HUES64 (cell line): ENCODE measurements around the gene NSUN3.

Source experiments
- H3K27ac ChIP-seq: 2 replicates; pipeline ENCODE4 v1.7.0; 2013; ENCODE audit warnings: low read depth, low read length, inconsistent platforms
- H3K27me3 ChIP-seq: 2 replicates; pipeline ENCODE4 v1.6.1; 2013; ENCODE audit warnings: mild to moderate bottlenecking, low read length; ENCODE audit not compliant: insufficient read depth
- H3K36me3 ChIP-seq: 2 replicates; pipeline ENCODE4 v1.6.1; 2013; ENCODE audit warnings: mild to moderate bottlenecking, low read length; ENCODE audit not compliant: insufficient read depth
- H3K4me1 ChIP-seq: 2 replicates; pipeline ENCODE4 v1.6.1; 2013; ENCODE audit warnings: mild to moderate bottlenecking, low read length, moderate library complexity; ENCODE audit not compliant: insufficient read depth
- H3K4me3 ChIP-seq: 2 replicates; pipeline ENCODE4 v1.5.1; 2013; ENCODE audit warnings: mild to moderate bottlenecking, low read length, moderate library complexity
- H3K9ac ChIP-seq: 2 replicates; pipeline ENCODE4 v1.6.1; 2013; ENCODE audit warnings: mild to moderate bottlenecking, low read depth, low read length
- H3K9me3 ChIP-seq: 2 replicates; pipeline ENCODE4 v1.6.1; 2013; ENCODE audit warnings: low read depth, low read length; ENCODE audit not compliant: insufficient read depth
- WGBS: fragments of 150-250, 120-280 bp; methylation state at CpG from one replicate; pipeline ENCODE4 v1.1.7; 2013; ENCODE audit warnings: missing lambda C conversion rate; 5-methylcytosine and 5-hydroxymethylcytosine counted together

NSUN3 gene

DNA sequence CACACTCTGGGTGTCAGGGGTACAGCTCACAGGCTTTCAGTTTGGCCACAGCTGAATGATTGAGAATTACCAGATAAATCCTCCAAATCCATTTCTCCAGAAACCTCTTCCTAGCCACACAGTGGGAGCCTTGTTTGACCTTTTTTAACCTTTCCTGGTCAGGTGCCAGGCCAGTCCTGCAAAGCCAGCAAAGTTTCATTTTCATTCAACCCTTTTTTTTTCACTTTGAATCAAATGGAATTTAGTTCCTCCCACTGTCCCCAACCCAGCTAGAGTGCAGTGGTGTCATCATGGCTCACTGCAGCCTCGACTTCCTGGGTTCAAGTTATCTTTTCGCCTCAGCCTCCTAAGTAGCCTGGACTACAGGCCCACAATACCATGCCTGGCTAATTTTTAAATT, 67.8 kb downstream of the NSUN3 start:
- Histone ChIP-seq H3K27me3 (no peaks in the 10 kb centered on the region), H3K4me3 (no peak overlapping the region), H3K9me3 (no peaks in the 10 kb centered on the region), H3K27ac (no peak overlapping the region), H3K9ac (no peak overlapping the region), H3K36me3 (peaks cover 16% of the 10 kb centered on the region; the same call in 1 of the 2 replicates), H3K4me1 (peaks cover 7% of the 10 kb centered on the region; the same call in 1 of the 2 replicates)
- 93% methylated on average over 2 of the region's 2 CpGs for WGBS

DNA sequence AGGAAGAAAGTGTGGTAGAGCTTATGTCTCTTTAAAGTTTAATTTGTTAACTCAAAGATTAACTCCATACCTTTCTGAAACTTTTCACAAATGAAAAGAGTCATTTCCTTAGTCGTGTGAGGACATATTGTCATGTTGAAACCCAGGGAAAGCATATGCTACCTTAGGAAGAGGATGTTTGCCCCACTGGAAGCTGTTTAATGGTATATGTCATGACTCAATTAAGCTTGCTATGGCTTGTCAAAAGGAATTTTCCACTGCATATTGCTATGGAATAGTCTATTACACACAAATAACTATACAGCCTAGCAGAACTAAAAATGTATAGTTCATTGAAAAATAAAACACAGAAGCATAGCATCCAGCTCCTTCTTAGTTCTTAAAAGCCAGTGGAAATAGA, 69.9 kb downstream of the NSUN3 start:
- H3K9me3 ChIP-seq: no peaks in the 10 kb centered on the region
- H3K4me1 ChIP-seq: peaks cover 7% of the 10 kb centered on the region; the same call in 1 of the 2 replicates
- H3K36me3 ChIP-seq: 0 out of 2 replicates have a peak, but pooled peaks cover 3% of the 10 kb centered on the region
- H3K4me3 ChIP-seq: no peak overlapping the region
- no peak overlapping the region for H3K9ac ChIP-seq
- WGBS: 24% methylated on average over 1 of the region's 1 CpG
- H3K27me3 ChIP-seq: no peaks in the 10 kb centered on the region
- H3K27ac ChIP-seq: no peak overlapping the region

DNA sequence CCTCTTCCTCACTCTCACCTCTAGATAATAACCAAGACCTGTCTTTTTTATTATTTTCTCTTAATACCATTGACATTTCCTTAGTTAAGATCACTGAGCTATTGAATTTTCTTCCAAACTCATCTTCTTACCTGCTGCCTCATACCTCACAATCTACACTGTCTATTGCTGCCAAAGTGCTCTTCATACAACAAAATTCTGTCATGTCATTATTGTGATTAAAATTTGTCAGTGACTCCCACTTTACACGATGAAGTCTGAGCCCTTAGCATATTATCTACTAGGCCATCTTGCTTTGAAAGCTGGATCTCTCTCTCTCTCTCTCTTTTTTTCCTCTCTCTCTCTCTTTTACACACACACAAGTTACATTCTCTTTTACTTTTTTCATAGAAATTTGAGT, 73.3 kb downstream of the NSUN3 start:
- H3K4me1 ChIP-seq: 0 out of 2 replicates have a peak, but pooled peaks cover 3% of the 10 kb centered on the region
- no peak overlapping the region for H3K9ac ChIP-seq
- 83% methylated on average over 1 of the region's 1 CpG for WGBS
- H3K36me3 ChIP-seq: no peaks in the 10 kb centered on the region
- H3K9me3 ChIP-seq: no peaks in the 10 kb centered on the region
- H3K27me3 ChIP-seq: no peaks in the 10 kb centered on the region
- H3K27ac ChIP-seq: no peak overlapping the region
- H3K4me3 ChIP-seq: no peak overlapping the region

DNA sequence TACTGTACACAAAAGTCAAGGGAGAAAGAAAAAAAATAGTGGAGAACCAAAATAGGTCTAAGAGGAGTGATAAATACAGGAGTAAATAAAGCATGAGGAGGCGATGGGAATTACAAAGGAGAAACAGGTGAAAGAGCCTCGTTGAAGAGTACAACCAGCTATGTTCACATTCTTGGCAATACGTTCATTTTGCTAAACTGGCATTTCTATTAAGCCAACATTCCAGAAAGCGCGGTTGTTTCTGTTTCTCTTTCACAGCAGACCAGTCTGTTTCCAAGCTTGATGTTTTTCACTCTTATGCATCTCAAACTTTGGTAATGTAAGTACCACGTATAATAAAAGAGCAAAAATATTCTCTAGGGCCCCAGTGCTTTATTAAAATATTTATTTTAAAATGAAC, 74.5 kb downstream of the NSUN3 start:
- Histone ChIP-seq H3K27ac (no peak overlapping the region), H3K27me3 (no peaks in the 10 kb centered on the region), H3K36me3 (no peaks in the 10 kb centered on the region), H3K4me1 (0 out of 2 replicates have a peak, but pooled peaks cover 3% of the 10 kb centered on the region), H3K4me3 (no peak overlapping the region), H3K9me3 (no peaks in the 10 kb centered on the region), H3K9ac (no peak overlapping the region)
- WGBS: 93% methylated on average over 5 of the region's 6 CpGs

DNA sequence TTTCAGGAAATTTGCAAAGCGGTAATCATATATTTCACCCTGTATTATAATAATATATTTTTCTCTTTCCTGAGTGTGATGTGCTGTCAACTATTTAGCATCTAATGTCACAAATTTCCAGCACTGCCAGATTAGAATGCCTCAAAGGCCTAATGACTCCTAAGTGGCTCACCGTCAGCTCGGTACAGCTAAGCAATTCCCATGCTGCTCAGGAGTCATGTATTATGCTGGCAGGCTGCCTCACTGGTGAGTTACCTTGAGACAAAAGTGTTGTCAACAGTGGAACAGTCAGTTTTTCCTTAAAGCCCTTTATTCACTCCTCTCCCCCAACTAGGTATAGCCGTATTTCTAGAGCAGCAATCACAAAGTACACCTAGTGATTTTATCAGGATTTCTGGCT, 83.6 kb downstream of the NSUN3 start:
- WGBS: 78% methylated on average over 3 of the region's 4 CpGs
- Histone ChIP-seq H3K9ac (no peak overlapping the region), H3K4me3 (no peak overlapping the region), H3K27ac (peak overlapping the region; percentile 9; the same call in 1 of the 2 replicates), H3K9me3 (peaks cover 2% of the 10 kb centered on the region; the same call in 1 of the 2 replicates), H3K27me3 (no peaks in the 10 kb centered on the region), H3K4me1 (peaks cover 15% of the 10 kb centered on the region), H3K36me3 (no peaks in the 10 kb centered on the region)

DNA sequence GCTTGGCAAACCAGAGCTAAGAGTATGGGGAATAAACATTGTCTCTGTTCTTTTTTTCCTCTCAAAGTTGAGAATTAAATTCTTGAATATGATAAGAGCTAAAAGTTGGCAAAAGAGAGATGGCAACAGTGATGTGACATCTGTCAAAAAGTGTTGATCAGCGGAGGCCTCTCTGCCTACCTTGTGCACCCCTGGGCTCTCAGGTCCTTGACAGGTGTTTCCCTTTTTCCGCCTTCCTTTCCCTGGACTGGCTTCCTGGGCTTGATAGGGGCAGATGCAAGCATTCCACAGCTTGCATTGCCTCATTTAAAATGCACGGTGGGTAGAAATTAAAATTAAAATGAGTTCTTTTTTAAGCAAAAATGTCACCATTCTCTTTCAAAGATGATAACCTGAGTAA, 84.2 kb downstream of the NSUN3 start:
- H3K27me3 ChIP-seq: no peaks in the 10 kb centered on the region
- H3K4me3 ChIP-seq: no peak overlapping the region
- H3K9me3 ChIP-seq: peaks cover 2% of the 10 kb centered on the region; the same call in 1 of the 2 replicates
- peaks cover 15% of the 10 kb centered on the region for H3K4me1 ChIP-seq
- 67% methylated on average over 3 of the region's 3 CpGs for WGBS
- H3K9ac ChIP-seq: no peak overlapping the region
- H3K36me3 ChIP-seq: no peaks in the 10 kb centered on the region
- peak overlapping the region; percentile 9; the same call in 1 of the 2 replicates for H3K27ac ChIP-seq

DNA sequence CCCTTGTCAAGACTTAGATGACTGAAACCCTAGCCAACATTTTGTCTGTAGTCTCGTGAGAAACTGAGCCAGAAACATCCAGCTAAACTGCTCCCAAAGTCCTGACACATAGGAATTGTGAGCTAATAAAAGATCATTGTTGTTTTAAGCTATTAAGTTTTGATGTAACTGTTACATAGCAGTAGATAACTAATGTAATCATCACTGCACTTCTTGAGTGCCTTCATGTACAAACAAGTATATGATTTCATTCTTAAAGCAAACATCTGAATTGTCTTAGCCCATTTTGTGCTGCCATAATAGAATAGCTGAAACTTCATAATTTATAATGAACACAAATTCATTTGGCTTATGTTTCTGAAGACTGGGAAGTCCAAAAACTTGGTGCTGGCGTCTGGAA, 87.3 kb downstream of the NSUN3 start:
- no peak overlapping the region for H3K4me3 ChIP-seq
- peaks cover 15% of the 10 kb centered on the region for H3K4me1 ChIP-seq
- 86% methylated on average over 2 of the region's 2 CpGs for WGBS
- peaks cover 2% of the 10 kb centered on the region; the same call in 1 of the 2 replicates for H3K9me3 ChIP-seq
- no peak overlapping the region for H3K27ac ChIP-seq
- H3K27me3 ChIP-seq: no peaks in the 10 kb centered on the region
- no peak overlapping the region for H3K9ac ChIP-seq
- no peaks in the 10 kb centered on the region for H3K36me3 ChIP-seq

DNA sequence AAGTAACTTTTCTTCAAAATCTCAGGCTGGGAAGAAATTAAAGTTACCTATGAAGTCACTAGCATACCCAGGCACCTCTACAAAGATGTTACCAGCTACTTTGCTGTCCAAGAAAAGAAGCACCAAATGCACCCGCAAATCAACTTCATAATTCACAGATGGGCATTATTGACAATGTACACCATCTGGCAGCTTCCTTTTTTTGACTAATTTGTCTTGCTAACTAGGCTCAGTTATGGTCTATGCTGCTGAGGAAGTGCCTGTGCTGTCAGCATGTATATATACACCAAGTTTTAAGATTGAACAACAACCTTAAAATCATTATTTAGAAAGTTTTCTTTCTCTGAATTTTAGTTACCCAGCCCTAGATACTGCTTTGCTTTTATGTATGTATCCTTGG, 93.8 kb downstream of the NSUN3 start:
- H3K27me3 ChIP-seq: no peaks in the 10 kb centered on the region
- H3K4me1 ChIP-seq: no peaks in the 10 kb centered on the region
- WGBS: 91% methylated on average over 1 of the region's 1 CpG
- no peaks in the 10 kb centered on the region for H3K9me3 ChIP-seq
- H3K9ac ChIP-seq: no peak overlapping the region
- H3K27ac ChIP-seq: no peak overlapping the region
- no peaks in the 10 kb centered on the region for H3K36me3 ChIP-seq
- no peak overlapping the region for H3K4me3 ChIP-seq

DNA sequence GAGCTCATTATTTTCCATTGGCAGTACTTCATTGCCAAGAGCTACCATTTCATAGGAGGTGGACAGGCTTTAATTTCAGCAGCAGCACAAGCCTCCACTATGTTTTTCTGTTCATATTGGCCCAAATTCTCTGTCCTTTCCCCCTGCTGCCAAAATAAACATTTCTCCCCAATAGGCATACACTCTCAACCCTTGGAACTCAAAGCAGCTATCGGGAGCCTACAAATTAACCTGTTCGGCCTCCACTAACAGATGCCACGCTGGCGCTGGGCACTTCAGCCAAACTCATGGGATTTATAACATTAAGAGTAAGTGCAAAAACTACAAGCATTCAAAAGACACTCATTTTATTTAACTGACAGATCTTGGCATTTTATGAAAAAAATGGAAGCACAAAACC, 95.7 kb downstream of the NSUN3 start:
- no peaks in the 10 kb centered on the region for H3K36me3 ChIP-seq
- H3K27me3 ChIP-seq: no peaks in the 10 kb centered on the region
- no peak overlapping the region for H3K9ac ChIP-seq
- H3K4me3 ChIP-seq: no peak overlapping the region
- no peak overlapping the region for H3K27ac ChIP-seq
- WGBS: 94% methylated on average over 4 of the region's 4 CpGs
- no peaks in the 10 kb centered on the region for H3K9me3 ChIP-seq
- H3K4me1 ChIP-seq: no peaks in the 10 kb centered on the region

DNA sequence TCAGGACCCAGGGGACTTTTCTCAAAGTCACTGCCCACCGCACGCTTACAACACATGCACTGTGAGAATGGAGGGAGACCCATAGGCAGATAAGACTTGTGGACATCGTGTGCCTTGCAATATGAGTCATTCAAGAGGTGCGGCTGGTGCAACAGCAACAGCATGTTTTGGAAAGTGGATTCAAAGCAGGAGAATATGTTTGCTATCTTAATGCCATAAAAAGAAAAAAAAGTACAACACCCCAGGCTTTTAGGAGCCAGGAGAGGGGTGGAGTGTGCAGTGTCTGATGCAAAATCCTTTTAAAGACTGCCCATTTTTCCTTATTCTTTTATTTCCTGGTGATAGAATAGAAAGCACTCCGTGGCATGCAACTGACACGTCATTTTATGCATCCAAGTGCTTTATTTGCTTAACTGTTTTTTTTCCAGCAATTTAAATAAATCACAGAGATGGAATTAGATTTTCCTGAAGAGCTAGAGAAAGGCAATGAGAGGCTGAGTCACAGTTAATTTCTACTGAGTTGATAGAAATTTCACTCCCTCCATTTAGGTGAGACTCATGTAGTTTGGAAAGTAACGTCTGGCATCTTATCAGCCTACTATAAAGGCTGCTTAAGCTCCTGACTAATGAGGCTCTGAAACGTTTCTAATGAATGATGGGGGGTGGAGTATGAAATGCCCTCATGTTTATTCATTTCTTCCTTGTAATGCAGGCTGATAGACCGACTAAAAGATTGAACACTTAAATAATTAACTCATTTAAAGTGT, 96.4 kb downstream of the NSUN3 start:
- Histone ChIP-seq H3K4me1 (no peaks in the 10 kb centered on the region), H3K9me3 (no peaks in the 10 kb centered on the region), H3K27ac (no peak overlapping the region), H3K9ac (no peak overlapping the region), H3K27me3 (no peaks in the 10 kb centered on the region), H3K4me3 (no peak overlapping the region), H3K36me3 (no peaks in the 10 kb centered on the region)
- 85% methylated on average over 8 of the region's 9 CpGs for WGBS

DNA sequence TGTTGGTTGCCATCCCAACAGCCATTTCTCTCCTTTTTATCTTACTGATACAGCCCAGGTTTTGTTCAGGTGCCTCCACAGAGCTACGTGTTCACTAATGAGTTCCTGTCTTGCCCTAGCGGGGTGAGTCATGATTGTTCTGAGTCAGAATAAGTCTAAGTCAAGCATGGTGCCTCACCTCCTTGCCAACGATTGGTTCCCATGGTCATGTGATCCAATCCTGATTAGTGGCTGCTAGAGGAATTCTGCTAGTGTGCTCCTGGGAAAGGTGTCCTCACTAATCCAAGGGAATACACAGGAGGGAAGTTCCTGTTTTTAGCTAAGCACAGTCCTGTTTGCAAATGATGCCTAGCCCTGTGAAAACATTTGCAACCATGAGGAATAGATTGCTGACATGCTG, 99.8 kb downstream of the NSUN3 start:
- Histone ChIP-seq H3K36me3 (no peaks in the 10 kb centered on the region), H3K27me3 (no peaks in the 10 kb centered on the region), H3K9me3 (no peaks in the 10 kb centered on the region), H3K4me3 (no peak overlapping the region), H3K27ac (no peak overlapping the region), H3K9ac (no peak overlapping the region), H3K4me1 (no peaks in the 10 kb centered on the region)
- WGBS: 94% methylated on average over 3 of the region's 3 CpGs
